HG03097 (cell line): Measurements from ENCODE around the gene LRRC28.
"Not testable (repeated sequence)": the region's sequence is repeated elsewhere in the genome, so short reads cannot be mapped to it uniquely, and the experiment has no call there.

ENCODE experiments used
- ATAC-seq: cut with Tn5 transposase; IDR thresholded peaks from one replicate; pipeline ENCODE4 v1.9.1; 2021; ENCODE audit not compliant: unreplicated experiment, low FRiP score

LRRC28 gene

GRCh38 chr15:99385865-99386264 is 134.6 kb downstream of the LRRC28 start:
- no peak for ATAC-seq

- ATAC-seq, result no peak
Measured at GRCh38 chr15:99386391-99386790, 135.1 kb downstream of the LRRC28 start.

GRCh38 chr15:99387421-99388168 is 136.3 kb downstream of the LRRC28 start:
- no peak for ATAC-seq

- ATAC-seq, result no peak
Measured at GRCh38 chr15:99390667-99391066, 139.4 kb downstream of the LRRC28 start.

GRCh38 chr15:99393641-99394040 is 142.4 kb downstream of the LRRC28 start:
- no peak for ATAC-seq

GRCh38 chr15:99396375-99396774 is 145.1 kb downstream of the LRRC28 start:
- no peak for ATAC-seq

GRCh38 chr15:99399061-99399460 is 147.8 kb downstream of the LRRC28 start:
- no peak for ATAC-seq

GRCh38 chr15:99399618-99400017 is 148.3 kb downstream of the LRRC28 start:
- ATAC-seq, result no peak

- ATAC-seq, result not testable (repeated sequence)
Measured at GRCh38 chr15:99401216-99401615, 149.9 kb downstream of the LRRC28 start.

GRCh38 chr15:99402014-99402729 is 150.9 kb downstream of the LRRC28 start:
- no peak for ATAC-seq

GRCh38 chr15:99403597-99403996 is 152.3 kb downstream of the LRRC28 start:
- no peak for ATAC-seq

- no peak for ATAC-seq
Measured at GRCh38 chr15:99404454-99404853, 153.2 kb downstream of the LRRC28 start.

- ATAC-seq, result no peak
Measured at GRCh38 chr15:99406120-99406519, 154.8 kb downstream of the LRRC28 start.

- ATAC-seq, result no peak
Measured at GRCh38 chr15:99406716-99407487, 155.6 kb downstream of the LRRC28 start.

- no peak for ATAC-seq
Measured at GRCh38 chr15:99407716-99408115, 156.4 kb downstream of the LRRC28 start.

GRCh38 chr15:99408236-99409096 is 157.2 kb downstream of the LRRC28 start:
- no peak for ATAC-seq

- ATAC-seq, result no peak
Measured at GRCh38 chr15:99409097-99409473, 157.8 kb downstream of the LRRC28 start.

- ATAC-seq, result no peak
Measured at GRCh38 chr15:99409560-99409959, 158.3 kb downstream of the LRRC28 start.

GRCh38 chr15:99410477-99410876 is 159.2 kb downstream of the LRRC28 start:
- ATAC-seq, result no peak

- ATAC-seq, result no peak
Measured at GRCh38 chr15:99411234-99411633, 160.0 kb downstream of the LRRC28 start.
